CD14-positive monocyte (primary cell): Measurements from ENCODE around the gene SLC28A3. TPM values are rescaled to one million over a fixed set of nuclear protein-coding genes. Genes with fewer than 3 reads are reported as not detected.
"Not testable (repeated sequence)": the region's sequence is repeated elsewhere in the genome, so short reads cannot be mapped to it uniquely, and the experiment has no call there.

Experiments
- DNase-seq, 3 donors: peaks; one replicate each; pipeline ENCODE4 v3.0.0-alpha.2; 2011 to 2022
- H2AFZ ChIP-seq: 2 replicates; pipeline ENCODE4 v1.6.0; 2012; ENCODE audit warnings: mild to moderate bottlenecking, low read depth, low read length, inconsistent platforms; ENCODE audit not compliant: insufficient read depth, poor library complexity, severe bottlenecking
- H3K27ac ChIP-seq, 2 donors: 1 replicate in 1 of 2; 2 replicates in 1 of 2; pipeline ENCODE4 v1.5.1; 2012 to 2013; ENCODE audit warnings: low read length in 2 of 2, control low read depth in 1 of 2, inconsistent platforms in 1 of 2, low read depth in 1 of 2, mild to moderate bottlenecking in 1 of 2
- H3K27me3 ChIP-seq, 2 donors: one replicate each; pipeline versions ENCODE4 v1.6.0 to v1.6.1; 2011 to 2013; ENCODE audit warnings: low read length in 2 of 2; ENCODE audit not compliant: control insufficient read depth in 2 of 2, insufficient read depth in 2 of 2
- H3K36me3 ChIP-seq, 2 donors: replicated peaks in 1 of 2; 1 replicate in 1 of 2; 2 replicates in 1 of 2; pipeline versions ENCODE4 v1.5.1 to v1.6.1; 2012 to 2013; ENCODE audit warnings: low read length in 2 of 2, control low read depth in 1 of 2, inconsistent platforms in 1 of 2, mild to moderate bottlenecking in 1 of 2; ENCODE audit not compliant: insufficient read depth in 2 of 2, control insufficient read depth in 1 of 2
- H3K4me1 ChIP-seq, 2 donors: 1 replicate in 1 of 2; 2 replicates in 1 of 2; pipeline versions ENCODE4 v1.5.1 to v1.6.1; 2012 to 2013; ENCODE audit warnings: low read length in 2 of 2, control low read depth in 1 of 2, inconsistent platforms in 1 of 2, mild to moderate bottlenecking in 1 of 2, moderate library complexity in 1 of 2; ENCODE audit not compliant: insufficient read depth in 2 of 2, control insufficient read depth in 1 of 2
- H3K4me2 ChIP-seq: replicated peaks from 2 replicates; pipeline ENCODE3; 2012; ENCODE audit warnings: low read length, moderate library complexity, mild to moderate bottlenecking; ENCODE audit not compliant: poor library complexity, severe bottlenecking; ENCODE audit errors: extremely low read depth
- H3K4me3 ChIP-seq, 3 experiments: fragments of 200-600 bp in 1 of 3; sonication (generic) in 1 of 3; replicated peaks in 1 of 3; 1 replicate in 2 of 3; 2 replicates in 1 of 3; pipeline ENCODE4 v1.5.1; 2011 to 2013; ENCODE audit warnings: low read length in 3 of 3, mild to moderate bottlenecking in 3 of 3, control low read depth in 2 of 3, low read depth in 2 of 3, inconsistent platforms in 1 of 3, moderate library complexity in 1 of 3
- H3K79me2 ChIP-seq: 2 replicates; pipeline ENCODE4 v1.6.0; 2012; ENCODE audit warnings: mild to moderate bottlenecking, control low read depth, inconsistent platforms, low read length, moderate library complexity; ENCODE audit not compliant: insufficient read depth
- H3K9ac ChIP-seq: 2 replicates; pipeline ENCODE4 v1.6.0; 2017; ENCODE audit warnings: low read length, mild to moderate bottlenecking; ENCODE audit not compliant: insufficient read depth, poor library complexity, severe bottlenecking
- H3K9me3 ChIP-seq, 2 donors: replicated peaks in 1 of 2; 1 replicate in 1 of 2; 2 replicates in 1 of 2; pipeline versions ENCODE4 v1.5.1 to v1.6.1; 2012 to 2013; ENCODE audit warnings: low read length in 2 of 2, control low read depth in 1 of 2; ENCODE audit not compliant: control insufficient read depth in 1 of 2, insufficient read depth in 1 of 2
- H4K20me1 ChIP-seq: 2 replicates; pipeline ENCODE4 v1.6.0; 2012; ENCODE audit warnings: mild to moderate bottlenecking, low read length, control low read depth, moderate library complexity; ENCODE audit not compliant: insufficient read depth
- H3K27ac Mint-ChIP-seq, 7 donors: one replicate each; pipeline ENCODE4 v1.8.0; 2020; ENCODE audit warnings: mild to moderate bottlenecking in 7 of 7, mixed read lengths in 7 of 7, moderate library complexity in 6 of 7, inconsistent platforms in 2 of 7
- H3K27me3 Mint-ChIP-seq, 3 donors: one replicate each; pipeline ENCODE4 v1.8.0; 2021 to 2022; ENCODE audit warnings: low read depth in 3 of 3, mild to moderate bottlenecking in 3 of 3, mixed read lengths in 3 of 3, moderate library complexity in 3 of 3, inconsistent platforms in 1 of 3
- H3K36me3 Mint-ChIP-seq, 2 donors: one replicate each; pipeline ENCODE4 v1.8.0; 2020; ENCODE audit warnings: mixed read lengths in 2 of 2, inconsistent platforms in 1 of 2, mild to moderate bottlenecking in 1 of 2
- H3K4me1 Mint-ChIP-seq: one replicate; pipeline ENCODE4 v1.8.0; 2020; ENCODE audit warnings: mild to moderate bottlenecking, mixed read lengths
- H3K4me3 Mint-ChIP-seq, 2 donors: one replicate each; pipeline ENCODE4 v1.8.0; 2020; ENCODE audit warnings: mild to moderate bottlenecking in 2 of 2, mixed read lengths in 2 of 2, moderate library complexity in 1 of 2
- H3K9me3 Mint-ChIP-seq, 7 donors: one replicate each; pipeline ENCODE4 v1.8.0; 2020 to 2022; ENCODE audit warnings: mixed read lengths in 7 of 7, mild to moderate bottlenecking in 6 of 7, moderate library complexity in 6 of 7, inconsistent platforms in 2 of 7
- WGBS: methylation state at CpG from one replicate; pipeline ENCODE4 v1.1.5; 2013; ENCODE audit warnings: missing lambda C conversion rate; ENCODE audit not compliant: insufficient coverage; 5-methylcytosine and 5-hydroxymethylcytosine counted together
- intact Hi-C, 2 donors: fragments of 100-400 bp; cut with micrococcal nuclease; formaldehyde crosslinking; loops; one replicate each; pipeline versions ENCODE4 v1.15.0 to v1.15.1; 2023
- polyA minus RNA-seq: library from RNA; depleted of rRNA, polyadenylated mRNA; stranded (reverse); fragments of >200 nt; gene quantifications from 2 replicates; pipeline ENCODE4 v1.2.3, GENCODE V29; 2012
- polyA plus RNA-seq, 3 donors: library from polyadenylated mRNA; depleted of rRNA in 1 of 3; unstranded in 2 of 3; stranded (reverse) in 1 of 3; fragments of 300-500 nt in 2 of 3; fragments of >200 nt in 1 of 3; fragmentation: Illumina TruSeq in 2 of 3; gene quantifications; 1 replicate in 2 of 3; 2 replicates in 1 of 3; pipeline ENCODE4 v1.2.3, GENCODE V29; 2012 to 2021
- total RNA-seq, 12 experiments: library from RNA in 1 of 12; stranded (reverse) in 1 of 12; fragments of 120-200 nt in 1 of 12; gene quantifications; one replicate each; pipeline ENCODE4 v1.2.4 and lab custom pipeline; 2013 to 2026; ENCODE audit warnings: mixed read lengths in 6 of 12, inconsistent platforms in 1 of 12
- TF ChIP-seq, protein P1 (sequence below): fragments of 200-600 bp; IDR thresholded peaks from one replicate; pipeline ENCODE4 v1.8.0; 2022; ENCODE audit warnings: antibody characterized with exemption, mild to moderate bottlenecking

Gene SLC28A3, protein sequence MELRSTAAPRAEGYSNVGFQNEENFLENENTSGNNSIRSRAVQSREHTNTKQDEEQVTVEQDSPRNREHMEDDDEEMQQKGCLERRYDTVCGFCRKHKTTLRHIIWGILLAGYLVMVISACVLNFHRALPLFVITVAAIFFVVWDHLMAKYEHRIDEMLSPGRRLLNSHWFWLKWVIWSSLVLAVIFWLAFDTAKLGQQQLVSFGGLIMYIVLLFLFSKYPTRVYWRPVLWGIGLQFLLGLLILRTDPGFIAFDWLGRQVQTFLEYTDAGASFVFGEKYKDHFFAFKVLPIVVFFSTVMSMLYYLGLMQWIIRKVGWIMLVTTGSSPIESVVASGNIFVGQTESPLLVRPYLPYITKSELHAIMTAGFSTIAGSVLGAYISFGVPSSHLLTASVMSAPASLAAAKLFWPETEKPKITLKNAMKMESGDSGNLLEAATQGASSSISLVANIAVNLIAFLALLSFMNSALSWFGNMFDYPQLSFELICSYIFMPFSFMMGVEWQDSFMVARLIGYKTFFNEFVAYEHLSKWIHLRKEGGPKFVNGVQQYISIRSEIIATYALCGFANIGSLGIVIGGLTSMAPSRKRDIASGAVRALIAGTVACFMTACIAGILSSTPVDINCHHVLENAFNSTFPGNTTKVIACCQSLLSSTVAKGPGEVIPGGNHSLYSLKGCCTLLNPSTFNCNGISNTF
- 0.98 TPM for total RNA-seq (2013)
- polyA plus RNA-seq = 1 to 10 TPM in 1 of 3 donors, not detected in 2; 1.9 TPM
- polyA minus RNA-seq = 0.32 and 0.69 TPM in 2 replicates
- 0.21 to 4.2 (median 1.3) reads per million in 11 experiments for total RNA-seq (lab: John Stamatoyannopoulos, UW)

DNA sequence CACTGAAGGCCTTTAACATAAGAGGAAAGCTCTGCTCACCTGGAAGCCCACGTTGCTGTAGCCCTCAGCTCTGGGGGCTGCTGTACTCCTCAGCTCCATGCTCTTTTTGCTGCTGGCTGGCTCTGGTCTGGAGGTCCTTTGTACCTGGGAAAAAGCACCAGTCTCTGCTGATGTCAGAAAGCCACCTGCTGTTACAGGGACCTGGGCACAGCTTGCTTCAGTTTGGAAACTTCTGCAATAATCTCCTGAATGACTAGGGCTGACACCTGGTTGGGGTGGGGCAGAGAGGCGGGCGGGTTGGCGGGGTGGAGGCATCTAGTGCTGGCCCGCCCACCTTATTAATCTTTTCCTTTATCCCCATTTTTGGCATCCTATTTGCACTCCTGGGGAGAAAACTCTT is at the start of gene SLC28A3:
Gene SLC28A3 (minus strand): TSS at position 224 of the 400 bp plus-strand sequence. CDS start 125 bp downstream, at position 99.
- Histone ChIP-seq H3K4me2 (no peak within 1 kb of the TSS), H3K9me3 (no peaks in the 10 kb centered on the region), H3K9ac (no peak within 1 kb of the TSS), H3K27ac (no peak within 1 kb of the TSS), H3K4me3 (no peak within 1 kb of the TSS), H3K79me2 (no peaks in the 10 kb centered on the region), H4K20me1 (no peaks in the 10 kb centered on the region), H3K4me1 (no peaks in the 10 kb centered on the region), H2AFZ (no peak within 1 kb of the TSS), H3K36me3 (no peaks in the 10 kb centered on the region), H3K27me3 (no peaks in the 10 kb centered on the region)
- H3K9me3 Mint-ChIP-seq = peaks cover 0 to 2% (median 0%) of the 10 kb centered on the region in 7 donors
- no peaks in the 10 kb centered on the region for H3K36me3 Mint-ChIP-seq
- H3K27ac Mint-ChIP-seq = no peak within 1 kb of the TSS
- intact Hi-C loops = no loop called here
- peaks cover 0 to 3% (median 0%) of the 10 kb centered on the region in 3 donors for H3K27me3 Mint-ChIP-seq
- TF ChIP-seq, protein P1, sequence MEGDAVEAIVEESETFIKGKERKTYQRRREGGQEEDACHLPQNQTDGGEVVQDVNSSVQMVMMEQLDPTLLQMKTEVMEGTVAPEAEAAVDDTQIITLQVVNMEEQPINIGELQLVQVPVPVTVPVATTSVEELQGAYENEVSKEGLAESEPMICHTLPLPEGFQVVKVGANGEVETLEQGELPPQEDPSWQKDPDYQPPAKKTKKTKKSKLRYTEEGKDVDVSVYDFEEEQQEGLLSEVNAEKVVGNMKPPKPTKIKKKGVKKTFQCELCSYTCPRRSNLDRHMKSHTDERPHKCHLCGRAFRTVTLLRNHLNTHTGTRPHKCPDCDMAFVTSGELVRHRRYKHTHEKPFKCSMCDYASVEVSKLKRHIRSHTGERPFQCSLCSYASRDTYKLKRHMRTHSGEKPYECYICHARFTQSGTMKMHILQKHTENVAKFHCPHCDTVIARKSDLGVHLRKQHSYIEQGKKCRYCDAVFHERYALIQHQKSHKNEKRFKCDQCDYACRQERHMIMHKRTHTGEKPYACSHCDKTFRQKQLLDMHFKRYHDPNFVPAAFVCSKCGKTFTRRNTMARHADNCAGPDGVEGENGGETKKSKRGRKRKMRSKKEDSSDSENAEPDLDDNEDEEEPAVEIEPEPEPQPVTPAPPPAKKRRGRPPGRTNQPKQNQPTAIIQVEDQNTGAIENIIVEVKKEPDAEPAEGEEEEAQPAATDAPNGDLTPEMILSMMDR = no peak
- 98% methylated on average over 5 of the region's 5 CpGs for WGBS
- H3K4me1 Mint-ChIP-seq = no peaks in the 10 kb centered on the region
- no peak for DNase-seq
- no peak within 1 kb of the TSS for H3K4me3 Mint-ChIP-seq

DNA sequence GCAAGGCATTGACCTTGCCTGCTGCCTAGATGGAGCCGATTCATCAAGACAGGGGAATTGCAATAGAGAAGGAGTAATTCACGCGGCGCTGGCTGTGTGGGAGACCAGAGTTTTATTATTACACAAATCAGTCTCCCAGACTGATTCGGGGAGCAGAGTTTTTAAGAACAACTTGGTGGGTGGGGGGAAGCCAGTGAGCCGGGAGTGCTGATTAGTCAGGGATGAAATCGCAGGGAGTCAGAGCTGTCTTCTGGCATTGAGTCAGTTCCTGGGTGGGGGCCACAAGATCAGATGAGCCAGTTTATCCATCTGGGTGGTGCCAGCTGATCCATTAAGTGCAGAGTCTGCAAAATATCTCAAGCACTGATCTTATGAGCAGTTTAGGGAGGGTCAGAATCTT is 49.7 kb upstream of the SLC28A3 start:
- H3K27me3 Mint-ChIP-seq, DNase-seq, H3K27me3 ChIP-seq, H3K4me3 ChIP-seq, H4K20me1 ChIP-seq, H3K4me3 Mint-ChIP-seq, H2AFZ ChIP-seq, H3K9me3 ChIP-seq, H3K9me3 Mint-ChIP-seq, H3K27ac ChIP-seq, H3K79me2 ChIP-seq, H3K36me3 Mint-ChIP-seq, H3K36me3 ChIP-seq, H3K9ac ChIP-seq, H3K27ac Mint-ChIP-seq, H3K4me2 ChIP-seq: not testable (repeated sequence)
- H3K4me1 Mint-ChIP-seq = peaks cover 24% of the 10 kb centered on the region
- intact Hi-C loops = loop anchor here in 1 of 2 donors (10.0 kb wide), 2 partner anchors 1035 to 1215 kb away; no protein-coding TSS in a partner anchor
- WGBS = 76% methylated on average over 2 of the region's 7 CpGs
- peaks cover 12 to 14% of the 10 kb centered on the region in 2 donors for H3K4me1 ChIP-seq
